SK-N-SH treated with all-trans-retinoic acid at 6 μM for 48 hours (cell line): ENCODE measurements around the gene FRS2.

Experiments used
- ZC3H10 ChIP-seq: fragments of 250-450 bp; sonication (Bioruptor Pico); IDR thresholded peaks from 2 replicates; pipeline ENCODE4 v1.5.1; 2021; ENCODE audit warnings: mild to moderate bottlenecking, moderate library complexity
- ZNF70 ChIP-seq: fragments of 450-650 bp; formaldehyde crosslinking; IDR thresholded peaks from 2 replicates; pipeline ENCODE4 v1.5.0; 2020; ENCODE audit warnings: mild to moderate bottlenecking, moderate library complexity
- TF ChIP-seq, protein P1 (sequence below): fragments of 250-450 bp; sonication (Bioruptor Pico); IDR thresholded peaks from 2 replicates; pipeline ENCODE4 v1.8.0; 2020; ENCODE audit warnings: mild to moderate bottlenecking, moderate library complexity, borderline replicate concordance
- TF ChIP-seq, protein P2 (sequence below): fragments of 250-450 bp; sonication (Bioruptor Pico); IDR thresholded peaks from 2 replicates; pipeline ENCODE4 v1.5.0; 2020; ENCODE audit warnings: mild to moderate bottlenecking, moderate library complexity

DNA sequence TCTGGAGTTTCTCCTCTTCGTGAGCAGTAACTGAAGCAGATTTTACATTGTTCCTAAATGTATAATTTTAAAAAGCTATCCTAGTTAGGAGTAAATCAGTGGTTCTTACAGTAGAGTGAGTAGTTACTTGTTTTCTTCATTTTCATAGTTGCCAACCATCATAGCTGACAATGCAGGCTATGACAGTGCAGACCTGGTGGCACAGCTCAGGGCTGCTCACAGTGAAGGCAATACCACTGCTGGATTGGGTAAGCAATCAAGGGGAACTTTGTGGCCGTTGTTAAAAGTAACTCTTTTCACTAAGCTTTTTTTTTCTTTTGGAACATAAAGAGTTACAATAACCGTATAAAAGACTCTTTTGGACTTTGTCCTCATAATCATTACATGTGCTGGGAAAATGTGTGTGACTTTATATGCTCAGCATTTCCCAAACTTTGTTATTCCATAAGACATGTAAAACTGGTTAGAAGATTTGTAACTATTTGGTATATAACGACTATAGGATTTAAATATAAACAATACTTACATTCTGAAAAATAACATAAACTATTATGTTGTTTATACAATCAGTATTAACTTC lies 128.1 kb downstream of the FRS2 start:
- TF ChIP-seq ZNF70 (CRISPR knock-in tag) (no peak), ZC3H10 (CRISPR knock-in tag) (no peak)
- TF ChIP-seq, protein P1, sequence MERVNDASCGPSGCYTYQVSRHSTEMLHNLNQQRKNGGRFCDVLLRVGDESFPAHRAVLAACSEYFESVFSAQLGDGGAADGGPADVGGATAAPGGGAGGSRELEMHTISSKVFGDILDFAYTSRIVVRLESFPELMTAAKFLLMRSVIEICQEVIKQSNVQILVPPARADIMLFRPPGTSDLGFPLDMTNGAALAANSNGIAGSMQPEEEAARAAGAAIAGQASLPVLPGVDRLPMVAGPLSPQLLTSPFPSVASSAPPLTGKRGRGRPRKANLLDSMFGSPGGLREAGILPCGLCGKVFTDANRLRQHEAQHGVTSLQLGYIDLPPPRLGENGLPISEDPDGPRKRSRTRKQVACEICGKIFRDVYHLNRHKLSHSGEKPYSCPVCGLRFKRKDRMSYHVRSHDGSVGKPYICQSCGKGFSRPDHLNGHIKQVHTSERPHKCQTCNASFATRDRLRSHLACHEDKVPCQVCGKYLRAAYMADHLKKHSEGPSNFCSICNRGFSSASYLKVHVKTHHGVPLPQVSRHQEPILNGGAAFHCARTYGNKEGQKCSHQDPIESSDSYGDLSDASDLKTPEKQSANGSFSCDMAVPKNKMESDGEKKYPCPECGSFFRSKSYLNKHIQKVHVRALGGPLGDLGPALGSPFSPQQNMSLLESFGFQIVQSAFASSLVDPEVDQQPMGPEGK (CRISPR knock-in tag): no peak
- TF ChIP-seq, protein P2, sequence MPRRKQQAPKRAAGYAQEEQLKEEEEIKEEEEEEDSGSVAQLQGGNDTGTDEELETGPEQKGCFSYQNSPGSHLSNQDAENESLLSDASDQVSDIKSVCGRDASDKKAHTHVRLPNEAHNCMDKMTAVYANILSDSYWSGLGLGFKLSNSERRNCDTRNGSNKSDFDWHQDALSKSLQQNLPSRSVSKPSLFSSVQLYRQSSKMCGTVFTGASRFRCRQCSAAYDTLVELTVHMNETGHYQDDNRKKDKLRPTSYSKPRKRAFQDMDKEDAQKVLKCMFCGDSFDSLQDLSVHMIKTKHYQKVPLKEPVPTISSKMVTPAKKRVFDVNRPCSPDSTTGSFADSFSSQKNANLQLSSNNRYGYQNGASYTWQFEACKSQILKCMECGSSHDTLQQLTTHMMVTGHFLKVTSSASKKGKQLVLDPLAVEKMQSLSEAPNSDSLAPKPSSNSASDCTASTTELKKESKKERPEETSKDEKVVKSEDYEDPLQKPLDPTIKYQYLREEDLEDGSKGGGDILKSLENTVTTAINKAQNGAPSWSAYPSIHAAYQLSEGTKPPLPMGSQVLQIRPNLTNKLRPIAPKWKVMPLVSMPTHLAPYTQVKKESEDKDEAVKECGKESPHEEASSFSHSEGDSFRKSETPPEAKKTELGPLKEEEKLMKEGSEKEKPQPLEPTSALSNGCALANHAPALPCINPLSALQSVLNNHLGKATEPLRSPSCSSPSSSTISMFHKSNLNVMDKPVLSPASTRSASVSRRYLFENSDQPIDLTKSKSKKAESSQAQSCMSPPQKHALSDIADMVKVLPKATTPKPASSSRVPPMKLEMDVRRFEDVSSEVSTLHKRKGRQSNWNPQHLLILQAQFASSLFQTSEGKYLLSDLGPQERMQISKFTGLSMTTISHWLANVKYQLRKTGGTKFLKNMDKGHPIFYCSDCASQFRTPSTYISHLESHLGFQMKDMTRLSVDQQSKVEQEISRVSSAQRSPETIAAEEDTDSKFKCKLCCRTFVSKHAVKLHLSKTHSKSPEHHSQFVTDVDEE (CRISPR knock-in tag): no peak
